ENCODE data around the gene KIF20A.
"Not testable (repeated sequence)": the region's sequence is repeated elsewhere in the genome, so short reads cannot be mapped to it uniquely, and the experiment has no call there.

The KIF20A gene

DNA sequence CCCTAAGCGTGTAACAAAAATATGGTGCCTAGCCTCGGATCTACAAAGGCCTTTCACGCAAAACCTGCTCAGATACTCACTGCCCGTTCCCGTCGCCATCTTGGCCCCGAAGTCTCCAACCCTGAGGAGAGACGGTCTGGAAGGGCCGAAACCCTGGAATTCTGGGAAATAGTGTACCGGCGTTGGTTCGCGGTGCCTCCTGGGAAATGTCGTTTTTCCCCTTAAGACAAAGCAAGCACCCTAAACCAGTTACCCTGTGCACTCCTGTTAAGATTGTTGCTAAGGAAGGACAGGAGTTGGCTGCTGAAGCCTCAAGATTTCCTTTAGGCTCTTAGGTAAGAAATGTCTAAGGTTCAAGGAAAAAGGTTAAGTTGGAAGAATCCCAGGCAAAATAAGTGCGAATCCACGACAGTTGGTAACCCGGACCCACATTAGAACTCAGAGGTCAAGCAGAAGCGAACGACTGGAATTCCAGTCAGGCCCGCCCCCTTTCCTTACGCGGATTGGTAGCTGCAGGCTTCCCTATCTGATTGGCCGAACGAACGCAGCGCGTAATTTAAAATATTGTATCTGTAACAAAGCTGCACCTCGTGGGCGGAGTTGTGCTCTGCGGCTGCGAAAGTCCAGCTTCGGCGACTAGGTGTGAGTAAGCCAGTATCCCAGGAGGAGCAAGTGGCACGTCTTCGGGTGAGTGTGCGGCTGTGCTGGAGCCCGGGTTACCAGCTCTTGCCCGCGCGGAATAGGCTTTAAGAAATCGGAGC, at the start of gene KIF20A, which contains the start of gene BRD8:
Gene KIF20A (plus strand): TSS at position 597 of the 761 bp plus-strand sequence. CDS start 569 bp downstream, outside the sequence.
Gene BRD8 (minus strand): TSS at position 115 of the 761 bp plus-strand sequence. CDS start 16 bp downstream, at position 99.
- peak; percentile 76 for DNase-seq

DNA sequence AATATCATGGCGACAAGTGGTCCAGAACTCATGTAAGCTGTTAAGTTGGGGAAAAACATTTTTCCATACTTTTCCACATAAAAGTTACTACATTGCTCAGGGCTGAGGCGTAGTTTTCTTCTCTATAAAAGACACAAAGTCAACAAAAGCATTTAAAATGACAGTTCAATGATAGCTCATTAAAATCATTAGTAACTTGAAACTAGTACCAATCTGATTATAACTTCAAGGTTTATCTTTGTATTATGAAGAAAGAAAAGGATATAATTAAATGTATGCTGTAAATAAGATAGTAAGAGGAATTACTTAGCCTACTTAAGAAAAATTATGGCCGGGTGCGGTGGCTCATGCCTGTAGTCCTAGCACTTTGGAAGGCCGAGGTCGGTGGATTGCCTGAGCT, 49.6 kb upstream of the KIF20A start:
- no peak for DNase-seq

DNA sequence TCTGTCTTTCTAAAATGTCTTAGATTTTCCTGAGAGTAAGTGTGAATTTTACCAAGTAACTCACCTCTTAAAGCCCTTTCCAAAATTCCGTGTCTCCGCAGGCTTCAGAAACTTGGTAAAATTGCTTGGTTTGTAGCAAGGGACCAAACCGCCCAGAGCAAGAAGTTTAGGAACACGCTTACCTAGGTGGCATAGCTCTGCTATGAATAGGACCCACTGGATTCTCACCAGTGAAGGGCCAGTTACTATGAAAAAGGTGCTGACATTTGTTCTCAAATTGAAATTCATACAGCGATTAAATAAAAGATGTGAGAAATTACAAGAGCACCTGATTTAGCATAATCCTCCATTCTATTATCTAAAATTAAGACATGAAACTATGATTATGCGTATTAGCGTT, 46.4 kb upstream of the KIF20A start:
- DNase-seq, result no peak

DNA sequence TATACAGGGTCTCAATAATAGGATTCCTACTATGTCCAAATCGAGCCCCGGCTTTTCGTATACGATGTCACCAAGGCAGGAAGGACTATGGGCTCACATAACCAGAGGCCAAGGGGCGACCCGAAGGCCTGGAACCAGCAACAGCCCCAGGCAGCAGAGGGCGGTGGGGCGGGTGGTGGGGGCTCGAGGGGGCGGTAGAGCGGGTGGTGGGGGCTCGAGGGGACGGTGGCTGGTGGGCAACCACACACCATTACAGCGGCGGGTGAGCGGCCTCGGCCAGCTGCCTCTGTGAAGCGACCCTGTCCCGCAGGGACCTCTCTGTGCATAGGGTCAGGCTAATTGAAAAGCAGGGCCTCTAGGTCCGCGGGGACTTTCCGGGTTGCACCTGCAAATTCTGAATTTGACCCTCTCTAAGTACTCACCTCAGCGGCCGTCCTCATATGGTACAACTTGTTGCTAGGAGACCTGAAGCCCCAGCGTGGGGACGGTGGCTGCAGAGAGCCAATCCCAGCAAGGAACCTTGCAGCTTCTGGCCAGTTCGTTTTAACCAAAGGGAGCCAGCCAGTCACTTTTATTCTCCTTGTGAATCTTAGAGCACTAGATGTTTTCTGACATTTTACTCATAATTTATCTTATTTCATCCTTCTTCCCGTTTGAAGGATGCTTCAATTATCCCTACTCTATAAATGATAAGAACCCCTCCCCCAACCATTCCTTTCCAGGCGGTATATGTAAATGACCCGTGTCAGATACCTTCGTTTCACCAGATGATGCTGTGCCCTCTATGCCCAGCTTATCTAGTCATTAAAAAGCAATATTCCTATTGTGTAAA, 39.7 kb upstream of the KIF20A start, which contains the start of gene NME5:
Gene NME5 (minus strand): TSS at position 480 of the 832 bp plus-strand sequence. CDS start 648 bp downstream, outside the sequence.
- no peak for DNase-seq

DNA sequence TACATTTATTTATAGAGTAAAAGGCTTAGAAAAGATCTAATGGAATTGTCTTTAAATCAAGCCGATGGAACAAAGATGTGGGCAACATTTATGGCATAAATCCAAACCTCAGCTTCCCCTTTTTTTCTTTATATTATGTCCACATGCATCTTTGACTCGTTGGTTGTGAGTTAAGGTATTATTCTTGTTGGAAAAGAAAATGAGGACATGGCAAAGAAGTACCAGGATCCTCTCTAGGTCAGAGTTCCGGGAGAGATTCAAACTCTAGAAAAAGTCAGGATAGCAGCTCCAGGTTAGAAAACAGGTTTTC, 39.2 kb upstream of the KIF20A start:
- DNase-seq, result no peak

DNA sequence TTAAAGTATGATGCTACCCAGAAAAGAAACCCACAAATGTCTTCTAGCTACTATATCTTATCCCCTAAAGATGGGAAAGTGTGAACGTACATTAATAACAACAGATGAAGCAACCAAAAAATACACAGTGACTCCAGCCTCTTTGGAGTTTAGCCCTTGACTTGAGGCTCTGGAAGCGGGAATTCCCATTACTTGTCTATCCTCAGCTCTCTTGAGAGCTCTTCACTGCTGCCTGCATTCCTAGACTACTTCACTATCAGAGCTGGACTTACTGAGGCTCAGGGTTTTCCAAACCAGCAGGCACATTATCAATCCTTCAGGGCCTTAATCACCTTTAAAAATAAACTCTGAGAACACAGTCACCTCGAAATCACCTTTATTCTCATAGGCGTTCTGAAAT, 38.6 kb upstream of the KIF20A start:
- no peak for DNase-seq

DNA sequence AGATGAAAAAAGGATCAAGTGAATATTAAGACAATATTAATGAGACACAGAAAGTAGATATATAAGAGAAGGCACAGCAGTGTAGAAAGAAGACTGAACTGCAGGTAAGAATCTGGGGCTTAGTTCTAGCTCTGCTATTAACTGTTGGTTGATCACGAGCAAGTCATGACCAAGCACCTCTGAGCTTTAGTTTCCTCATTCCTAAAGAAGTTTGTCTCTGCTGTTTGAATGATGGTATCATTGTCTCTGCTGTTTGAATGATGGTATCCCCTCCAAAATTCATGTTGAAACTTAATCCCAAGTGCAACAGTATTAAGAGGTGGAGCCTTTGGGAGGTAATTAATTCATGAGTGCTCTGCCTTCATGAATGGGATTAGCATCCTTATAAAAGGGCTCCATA, 37.2 kb upstream of the KIF20A start:
- no peak for DNase-seq

DNA sequence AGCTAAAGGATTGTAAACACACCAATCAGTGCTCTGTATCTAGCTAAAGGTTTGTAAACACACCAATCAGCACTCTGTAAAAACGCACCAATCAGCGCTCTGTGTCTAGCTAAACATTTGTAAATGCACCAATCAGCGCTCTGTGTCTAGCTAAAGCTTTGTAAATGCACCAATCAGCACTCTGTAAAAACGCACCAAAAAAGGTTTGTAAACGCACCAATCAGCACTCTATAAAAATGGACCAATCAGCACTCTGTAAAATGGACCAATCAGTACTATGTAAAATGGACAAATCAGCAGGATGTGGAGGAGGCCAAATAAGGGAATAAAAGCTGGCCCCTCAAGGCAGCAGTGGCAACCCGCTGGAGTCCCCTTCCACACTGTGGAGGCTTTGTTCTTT, 35.3 kb upstream of the KIF20A start:
- not testable (repeated sequence) for DNase-seq

DNA sequence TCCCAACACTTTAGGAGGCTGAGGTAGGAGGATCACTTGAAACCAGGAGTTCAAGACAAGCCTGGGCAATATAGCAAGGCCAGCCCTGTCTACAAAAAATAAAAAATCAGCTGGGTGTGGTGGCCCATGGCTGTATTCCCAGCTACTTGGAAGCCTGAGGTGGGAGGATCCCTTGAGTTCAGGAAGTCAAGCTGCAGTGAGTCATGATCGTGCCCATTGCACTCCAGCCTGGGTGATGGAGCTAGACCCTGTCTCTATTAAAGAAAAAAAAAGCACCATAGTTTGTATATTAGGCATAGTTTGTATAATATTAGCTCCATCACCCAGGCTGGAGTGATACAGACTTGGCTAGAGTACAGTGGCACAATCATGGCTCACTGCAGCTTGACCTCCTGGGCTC, 30.1 kb upstream of the KIF20A start:
- no peak for DNase-seq

DNA sequence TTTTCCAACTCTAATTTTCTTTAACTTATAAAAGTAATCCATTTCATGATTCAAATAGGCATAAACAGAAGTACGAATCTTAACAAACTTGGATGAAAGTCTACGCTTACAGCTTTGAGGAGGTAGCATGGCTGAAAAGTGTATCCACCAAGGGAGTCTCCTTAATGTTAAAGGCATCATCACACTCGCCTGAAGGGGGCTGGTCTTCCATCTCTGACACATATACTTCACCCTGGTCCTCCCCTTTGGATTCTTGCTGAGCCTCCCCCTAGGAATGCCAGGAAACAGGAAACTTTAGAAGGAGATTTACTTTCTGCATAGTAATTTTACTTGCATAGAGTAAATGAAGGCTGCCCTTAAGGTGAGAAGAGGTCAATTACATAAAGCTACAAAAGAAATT, 29.4 kb upstream of the KIF20A start:
- DNase-seq, result no peak

DNA sequence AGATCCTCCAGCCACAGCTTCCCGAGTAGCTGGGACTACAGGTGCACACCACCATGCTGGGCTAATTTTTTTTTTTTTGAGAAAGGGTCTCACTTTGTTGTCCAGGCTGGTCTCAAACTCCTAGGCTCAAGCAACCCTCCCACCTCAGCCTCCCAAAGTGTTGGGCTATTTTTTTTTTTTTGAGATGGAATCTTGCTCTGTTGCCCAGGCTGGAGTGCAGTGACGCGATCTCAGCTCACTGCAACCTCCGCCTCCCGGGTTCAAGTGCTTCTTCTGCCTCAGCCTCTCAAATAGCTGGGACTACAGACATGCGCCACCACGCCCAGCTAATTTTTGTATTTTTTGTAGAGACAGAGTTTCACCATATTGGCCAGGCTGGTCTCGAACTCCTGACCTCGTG, 22.9 kb upstream of the KIF20A start:
- not testable (repeated sequence) for DNase-seq

DNA sequence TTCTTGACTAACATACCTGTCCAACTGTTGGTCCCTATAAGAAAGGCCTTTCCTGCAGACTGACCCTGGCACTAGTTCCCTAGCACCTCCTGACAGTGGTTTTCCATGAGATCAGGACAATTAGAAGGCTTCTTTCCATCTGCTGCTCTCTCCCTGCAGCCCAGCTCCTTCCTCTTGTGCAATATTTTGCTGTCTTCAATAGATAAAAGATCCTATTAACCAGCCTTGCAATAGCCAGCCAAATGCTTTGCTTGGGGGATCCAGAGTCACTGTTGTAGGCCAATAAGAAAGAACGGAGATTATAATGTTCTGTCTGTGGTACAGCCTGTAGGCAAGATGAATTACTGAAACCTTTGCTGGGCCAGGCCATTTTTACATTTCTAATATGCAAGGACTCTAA, 21.3 kb upstream of the KIF20A start:
- no peak for DNase-seq

DNA sequence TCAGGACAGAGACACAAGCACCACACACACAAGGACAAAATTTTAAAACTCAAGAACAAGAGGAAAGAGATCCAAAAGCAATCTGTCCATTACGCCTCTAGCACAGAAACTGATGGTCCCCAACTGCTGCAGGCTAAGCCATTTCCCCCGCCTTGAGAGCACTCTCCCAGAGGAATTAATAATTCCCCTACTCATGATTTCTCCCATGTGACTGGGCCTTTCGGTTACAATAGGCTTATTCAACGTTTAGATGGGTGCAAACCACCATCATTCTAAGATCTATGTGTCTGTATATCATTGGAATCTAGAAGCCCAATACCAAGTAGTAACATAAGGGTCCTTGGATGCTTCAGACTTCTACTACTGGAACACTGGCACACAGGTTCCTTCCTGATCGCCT, 19.2 kb upstream of the KIF20A start:
- no peak for DNase-seq

DNA sequence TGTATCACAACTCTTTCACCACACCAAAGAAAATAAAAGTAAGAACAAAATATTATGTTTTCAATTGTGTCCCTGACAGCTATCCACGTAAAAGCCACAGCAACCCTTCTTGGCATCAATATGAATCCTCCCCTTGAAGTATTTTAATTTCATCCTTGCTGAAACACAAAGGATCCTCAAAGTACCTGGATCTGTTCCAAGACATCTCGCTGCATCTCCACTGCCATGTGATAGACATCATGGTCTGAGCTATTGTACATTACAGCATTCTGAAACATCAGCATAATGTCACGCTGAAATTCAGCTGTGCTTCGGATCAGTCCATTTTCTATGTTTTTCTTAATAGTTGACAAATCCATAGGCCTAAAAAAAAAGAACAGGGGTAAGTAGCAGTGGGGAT, 18.2 kb upstream of the KIF20A start:
- DNase-seq, result no peak

DNA sequence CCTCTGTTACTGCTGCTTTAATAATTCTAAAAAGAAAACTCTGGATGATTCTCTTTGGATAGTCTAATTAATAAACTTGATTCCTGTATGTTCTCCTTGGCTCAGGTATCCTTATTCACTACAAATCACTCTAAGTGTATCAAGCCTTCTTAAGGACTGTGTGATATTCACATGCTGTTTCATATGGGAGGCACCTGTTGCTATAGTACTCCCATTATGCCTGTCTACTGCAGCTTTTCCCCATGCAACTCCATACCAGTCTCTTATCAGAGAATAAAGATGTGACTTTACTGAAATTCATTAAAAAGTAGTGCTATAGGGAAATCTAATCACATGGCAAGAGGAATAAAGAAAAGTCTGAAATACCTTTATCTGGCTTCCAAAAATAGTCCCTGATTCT, 15.2 kb upstream of the KIF20A start:
- DNase-seq, result no peak

DNA sequence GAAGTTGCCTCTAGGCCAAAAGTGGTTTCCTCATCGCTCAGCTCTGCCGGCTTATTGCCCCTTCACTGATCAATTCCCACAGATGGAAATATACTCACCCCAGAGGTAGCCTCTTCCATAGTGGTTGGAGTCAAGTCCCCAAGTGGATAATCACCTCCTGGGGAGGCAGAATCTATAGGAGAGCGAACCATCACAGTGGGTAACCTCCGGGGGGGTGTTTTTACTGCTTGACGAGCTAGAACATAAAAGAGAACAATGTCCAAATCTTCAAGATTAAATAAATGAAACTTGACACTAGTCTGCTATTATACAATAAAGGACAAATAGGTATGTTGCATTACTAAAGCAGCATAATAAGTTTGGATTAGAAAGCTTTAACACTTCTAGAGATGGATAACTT, 9.8 kb upstream of the KIF20A start:
- DNase-seq, result no peak

DNA sequence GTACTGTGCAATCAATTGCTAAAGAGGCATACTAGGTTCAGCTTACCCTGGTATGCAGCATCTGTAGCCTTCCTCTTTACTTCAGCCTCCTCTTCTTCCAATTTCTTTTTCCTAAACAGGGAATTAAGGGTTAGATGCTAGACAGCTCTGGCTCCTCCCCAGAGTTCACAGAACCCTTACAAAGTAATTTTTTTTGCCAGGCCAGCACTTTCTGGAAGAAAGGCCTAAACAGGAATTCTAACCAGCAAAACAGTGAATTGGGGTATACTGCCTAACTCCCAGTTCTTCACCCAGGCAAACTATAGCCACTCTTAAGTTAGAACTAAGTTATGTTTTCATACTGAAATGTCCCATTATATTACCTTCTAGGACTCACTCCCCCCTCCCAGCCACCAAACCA, 8.6 kb upstream of the KIF20A start:
- no peak for DNase-seq

DNA sequence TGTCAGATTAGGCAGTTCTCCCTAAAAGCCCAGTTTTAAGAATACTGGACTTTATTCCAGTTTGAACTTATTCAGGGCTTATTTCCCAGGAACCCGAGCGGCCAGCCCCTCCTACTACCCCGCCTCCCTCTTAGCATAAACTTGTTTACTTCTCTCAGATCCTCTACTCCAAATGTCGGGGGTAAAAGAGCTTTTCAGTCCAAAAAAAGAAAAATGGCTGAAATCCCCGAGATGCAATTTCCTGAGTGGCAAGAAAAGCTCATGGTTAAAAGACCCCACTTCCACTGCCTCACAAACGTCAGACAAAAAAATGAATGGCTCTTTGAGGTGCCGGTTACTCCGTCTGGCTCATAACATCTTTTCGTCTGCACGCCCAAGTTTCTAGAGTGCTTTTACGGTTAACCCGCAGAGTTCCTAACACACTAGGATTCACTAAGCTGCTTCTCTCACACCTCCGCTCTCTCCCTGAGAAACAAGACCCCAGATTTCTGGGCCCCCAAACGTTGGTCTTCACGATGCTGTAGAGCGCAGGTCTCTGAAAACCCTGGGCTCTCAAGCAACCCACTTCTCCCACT, 884 bp upstream of the KIF20A start:
- DNase-seq, result no peak

DNA sequence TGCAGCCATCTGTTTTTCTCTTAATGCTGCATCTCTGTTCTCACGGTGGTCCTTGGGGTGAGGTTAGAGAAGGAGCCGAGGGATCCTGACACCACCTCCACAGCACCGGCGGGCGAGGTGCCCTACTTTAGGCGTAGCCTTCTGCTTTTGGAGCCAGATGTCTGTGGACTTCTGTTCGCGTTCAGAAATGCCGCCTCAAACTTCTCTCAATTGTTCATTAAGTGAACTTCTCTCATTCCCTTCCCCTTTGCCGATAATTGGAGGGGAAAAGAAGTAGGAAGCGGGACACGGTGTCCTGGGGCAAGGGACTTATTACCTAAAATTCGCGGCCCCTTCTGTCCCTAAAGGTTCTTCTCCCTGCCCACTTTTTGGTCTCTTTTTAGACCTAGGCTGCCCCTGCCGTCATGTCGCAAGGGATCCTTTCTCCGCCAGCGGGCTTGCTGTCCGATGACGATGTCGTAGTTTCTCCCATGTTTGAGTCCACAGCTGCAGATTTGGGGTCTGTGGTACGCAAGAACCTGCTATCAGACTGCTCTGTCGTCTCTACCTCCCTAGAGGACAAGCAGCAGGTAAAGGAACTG, 455 bp downstream of the KIF20A start:
- DNase-seq, result no peak

DNA sequence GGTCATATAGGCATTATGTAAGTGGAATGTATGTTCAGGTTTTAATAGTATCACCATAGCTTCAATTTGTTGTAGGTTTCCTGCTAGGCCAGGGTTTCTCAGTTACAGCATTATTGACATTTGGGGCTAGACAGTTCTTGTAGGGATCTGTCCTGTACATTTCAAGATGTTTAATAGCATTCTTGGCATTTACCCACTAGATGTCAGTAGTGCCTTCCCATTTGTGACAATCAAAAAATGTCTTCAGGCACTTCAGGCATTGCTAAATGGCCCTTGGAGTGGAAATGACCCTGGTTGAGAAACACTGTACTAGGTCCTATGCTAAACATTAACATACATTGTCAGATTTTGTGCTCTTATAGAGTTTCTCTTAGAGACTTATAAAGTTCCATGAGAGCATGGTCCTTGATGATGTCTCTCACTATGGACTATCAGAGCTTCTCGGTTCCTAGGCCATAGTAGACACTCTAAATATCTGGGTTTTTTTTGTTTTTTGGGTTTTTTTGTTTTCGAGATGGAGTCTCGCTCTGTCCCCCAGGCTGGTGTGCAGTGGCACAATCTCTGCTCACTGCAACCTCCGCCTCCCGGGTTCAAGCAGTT, 1.4 kb downstream of the KIF20A start:
- no peak for DNase-seq

DNA sequence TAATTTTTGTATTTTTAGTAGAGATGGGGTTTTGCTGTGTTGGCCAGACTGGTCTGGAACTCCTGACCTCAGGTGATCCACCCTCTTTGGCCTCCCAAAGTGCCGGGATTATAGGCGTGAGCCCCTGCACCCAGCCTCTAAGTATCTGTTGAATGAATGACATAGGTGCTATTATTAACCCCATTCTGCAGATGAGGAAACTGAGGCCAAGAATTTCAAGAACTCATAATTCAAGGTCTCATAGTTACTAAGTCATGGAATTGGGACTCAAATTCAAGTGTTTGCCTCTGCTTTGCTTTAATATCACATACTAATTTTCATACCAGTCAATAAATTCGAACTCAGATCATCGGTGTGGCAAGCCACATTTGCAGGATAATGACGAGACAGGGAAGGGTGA, 1.9 kb downstream of the KIF20A start:
- no peak for DNase-seq

DNA sequence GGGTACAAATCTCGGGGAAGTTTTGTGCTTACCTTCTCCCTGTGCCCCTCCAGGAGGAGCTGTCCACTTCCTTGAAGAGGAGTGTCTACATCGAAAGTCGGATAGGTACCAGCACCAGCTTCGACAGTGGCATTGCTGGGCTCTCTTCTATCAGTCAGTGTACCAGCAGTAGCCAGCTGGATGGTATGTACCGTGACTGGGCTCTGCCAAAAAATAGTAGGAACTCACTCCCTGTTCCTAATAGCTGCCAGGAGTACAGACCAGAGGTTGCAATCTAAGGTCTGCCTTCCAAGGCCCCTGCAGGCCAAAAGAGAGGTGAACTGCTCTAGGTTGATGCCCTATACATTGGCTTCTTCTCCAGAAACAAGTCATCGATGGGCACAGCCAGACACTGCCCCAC, 3.9 kb downstream of the KIF20A start:
- no peak for DNase-seq

DNA sequence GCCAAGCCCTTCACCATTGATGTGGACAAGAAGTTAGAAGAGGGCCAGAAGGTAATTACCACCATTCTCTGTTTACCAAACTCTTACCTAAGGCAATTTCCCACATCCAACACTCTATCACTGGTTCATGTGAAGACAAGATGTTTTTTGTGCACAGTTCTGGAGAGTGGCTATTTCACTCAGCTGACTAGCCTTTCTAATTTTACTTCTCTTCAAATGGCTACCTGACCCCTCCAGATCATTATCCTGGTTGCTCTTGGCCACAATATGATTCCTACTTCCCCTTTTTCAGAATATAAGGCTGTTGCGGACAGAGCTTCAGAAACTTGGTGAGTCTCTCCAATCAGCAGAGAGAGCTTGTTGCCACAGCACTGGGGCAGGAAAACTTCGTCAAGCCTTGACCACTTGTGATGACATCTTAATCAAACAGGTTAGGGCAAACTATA, 7.1 kb downstream of the KIF20A start:
- no peak for DNase-seq
